Spleen (tissue), 7 donors: ENCODE data around the gene RNF146.

Experiments
- POLR2A ChIP-seq, 3 donors: fragments of 450-650 bp; IDR thresholded peaks; one replicate each; pipeline ENCODE4 v1.5.1; 2017; ENCODE audit warnings: antibody characterized with exemption in 3 of 3, mild to moderate bottlenecking in 1 of 3
- POLR2AphosphoS5 ChIP-seq, 3 donors: sonication (generic); formaldehyde crosslinking; IDR thresholded peaks; one replicate each; pipeline ENCODE4 v1.5.1; 2017; ENCODE audit warnings: antibody characterized with exemption in 3 of 3
- TF ChIP-seq, protein P1 (sequence below), 11 experiments: fragments of 200-600 bp in 7 of 11; fragments of 450-650 bp in 4 of 11; sonication (generic) in 4 of 11; IDR thresholded peaks in 8 of 11; conservative IDR thresholded peaks in 3 of 11; 1 replicate in 7 of 11; 2 replicates in 4 of 11; pipeline versions ENCODE4 v1.4.0 to v1.8.0; 2016 to 2021; ENCODE audit warnings: antibody characterized with exemption in 11 of 11, inconsistent platforms in 4 of 11, mild to moderate bottlenecking in 1 of 11
- donor health status: DM: no; HTN: no; CAD: no; lungs with moderate emphysema.
- donor health status: DM: no; HTN: no; CAD: no.
- donor health status: DM: no; HTN: no; CAD: no.

DNA sequence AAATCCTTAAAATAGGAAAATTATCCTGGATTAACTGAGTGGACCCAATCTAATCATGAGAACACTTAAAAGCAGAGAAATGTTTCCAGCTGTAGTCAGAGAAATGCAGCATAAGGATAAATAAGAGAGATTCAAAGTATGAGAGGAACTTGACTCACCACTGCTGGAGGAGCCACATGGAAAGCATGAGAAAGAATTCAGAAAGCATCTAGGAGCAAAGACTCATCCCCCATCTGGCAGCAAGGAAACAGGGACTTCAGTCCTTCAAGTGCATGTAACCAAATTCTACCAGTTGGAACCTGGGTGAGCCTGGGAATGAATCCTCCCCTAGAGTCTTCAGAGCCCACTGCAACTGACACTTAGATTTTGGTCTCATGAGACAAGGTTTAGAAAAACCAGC, 33.7 kb downstream of the RNF146 start:
- TF ChIP-seq POLR2A (IDR thresholded peaks at IDR 0.05) (no peak), POLR2AphosphoS5 (IDR thresholded peaks at IDR 0.05) (no peak)
- TF ChIP-seq, protein P1, sequence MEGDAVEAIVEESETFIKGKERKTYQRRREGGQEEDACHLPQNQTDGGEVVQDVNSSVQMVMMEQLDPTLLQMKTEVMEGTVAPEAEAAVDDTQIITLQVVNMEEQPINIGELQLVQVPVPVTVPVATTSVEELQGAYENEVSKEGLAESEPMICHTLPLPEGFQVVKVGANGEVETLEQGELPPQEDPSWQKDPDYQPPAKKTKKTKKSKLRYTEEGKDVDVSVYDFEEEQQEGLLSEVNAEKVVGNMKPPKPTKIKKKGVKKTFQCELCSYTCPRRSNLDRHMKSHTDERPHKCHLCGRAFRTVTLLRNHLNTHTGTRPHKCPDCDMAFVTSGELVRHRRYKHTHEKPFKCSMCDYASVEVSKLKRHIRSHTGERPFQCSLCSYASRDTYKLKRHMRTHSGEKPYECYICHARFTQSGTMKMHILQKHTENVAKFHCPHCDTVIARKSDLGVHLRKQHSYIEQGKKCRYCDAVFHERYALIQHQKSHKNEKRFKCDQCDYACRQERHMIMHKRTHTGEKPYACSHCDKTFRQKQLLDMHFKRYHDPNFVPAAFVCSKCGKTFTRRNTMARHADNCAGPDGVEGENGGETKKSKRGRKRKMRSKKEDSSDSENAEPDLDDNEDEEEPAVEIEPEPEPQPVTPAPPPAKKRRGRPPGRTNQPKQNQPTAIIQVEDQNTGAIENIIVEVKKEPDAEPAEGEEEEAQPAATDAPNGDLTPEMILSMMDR (IDR thresholded peaks at IDR 0.05 in 8 of 11, conservative IDR thresholded peaks at IDR 0.05 in 3 of 11): no peak
